Suprapubic skin (tissue), 3 donors: Measurements from ENCODE around the gene CPNE2.

ENCODE experiments used
- POLR2A ChIP-seq, 2 donors: fragments of 450-650 bp; IDR thresholded peaks; one replicate each; pipeline ENCODE4 v1.6.1; 2017; ENCODE audit warnings: antibody characterized with exemption in 2 of 2, mild to moderate bottlenecking in 2 of 2, moderate library complexity in 2 of 2
- TF ChIP-seq, protein P1 (sequence below), 2 donors: fragments of 200-600 bp in 1 of 2; fragments of 450-650 bp in 1 of 2; sonication (generic) in 1 of 2; IDR thresholded peaks; one replicate each; pipeline ENCODE4 v1.5.1; 2016 to 2019; ENCODE audit warnings: antibody characterized with exemption in 2 of 2, mild to moderate bottlenecking in 1 of 2, moderate library complexity in 1 of 2

DNA sequence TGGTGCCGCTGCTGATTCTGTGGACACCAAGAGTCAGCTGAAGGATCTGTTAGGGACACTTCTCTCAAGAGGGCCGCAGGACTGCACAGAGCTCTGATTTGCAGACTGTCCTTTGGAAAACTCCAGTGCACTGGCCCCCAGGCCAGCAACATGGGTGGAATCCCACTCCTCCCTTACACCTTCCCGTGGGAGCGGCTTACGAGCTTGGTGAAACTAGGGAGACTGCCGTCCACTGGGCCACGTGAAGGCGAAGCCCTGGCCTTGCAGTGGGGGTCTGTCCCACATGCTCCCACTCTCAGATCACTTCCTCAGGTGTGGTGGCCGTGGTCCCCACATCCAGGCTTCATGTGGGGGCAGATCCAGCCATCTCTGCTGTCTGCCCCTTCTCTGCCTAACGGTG lies 57.0 kb downstream of the CPNE2 start:
- TF ChIP-seq, protein P1, sequence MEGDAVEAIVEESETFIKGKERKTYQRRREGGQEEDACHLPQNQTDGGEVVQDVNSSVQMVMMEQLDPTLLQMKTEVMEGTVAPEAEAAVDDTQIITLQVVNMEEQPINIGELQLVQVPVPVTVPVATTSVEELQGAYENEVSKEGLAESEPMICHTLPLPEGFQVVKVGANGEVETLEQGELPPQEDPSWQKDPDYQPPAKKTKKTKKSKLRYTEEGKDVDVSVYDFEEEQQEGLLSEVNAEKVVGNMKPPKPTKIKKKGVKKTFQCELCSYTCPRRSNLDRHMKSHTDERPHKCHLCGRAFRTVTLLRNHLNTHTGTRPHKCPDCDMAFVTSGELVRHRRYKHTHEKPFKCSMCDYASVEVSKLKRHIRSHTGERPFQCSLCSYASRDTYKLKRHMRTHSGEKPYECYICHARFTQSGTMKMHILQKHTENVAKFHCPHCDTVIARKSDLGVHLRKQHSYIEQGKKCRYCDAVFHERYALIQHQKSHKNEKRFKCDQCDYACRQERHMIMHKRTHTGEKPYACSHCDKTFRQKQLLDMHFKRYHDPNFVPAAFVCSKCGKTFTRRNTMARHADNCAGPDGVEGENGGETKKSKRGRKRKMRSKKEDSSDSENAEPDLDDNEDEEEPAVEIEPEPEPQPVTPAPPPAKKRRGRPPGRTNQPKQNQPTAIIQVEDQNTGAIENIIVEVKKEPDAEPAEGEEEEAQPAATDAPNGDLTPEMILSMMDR (IDR thresholded peaks at IDR 0.05) = no peak
- TF ChIP-seq POLR2A (IDR thresholded peaks at IDR 0.05) = no peak
